Immature natural killer cell (primary cell): ENCODE results near the gene RAD51B. TPM values are rescaled to one million over a fixed set of nuclear protein-coding genes. Genes with fewer than 3 reads are reported as not detected.

Experiments used
- DNase-seq, 3 donors: peaks; one replicate each; pipeline ENCODE4 v3.0.0; 2022; ENCODE audit warnings: mixed read lengths in 1 of 3
- H3K27ac Mint-ChIP-seq, 6 donors: one replicate each; pipeline ENCODE4 v1.8.0; 2020; ENCODE audit warnings: mixed read lengths in 6 of 6, mild to moderate bottlenecking in 5 of 6, inconsistent platforms in 4 of 6, moderate library complexity in 3 of 6
- H3K27me3 Mint-ChIP-seq, 3 donors: one replicate each; pipeline ENCODE4 v1.8.0; 2020 to 2021; ENCODE audit warnings: low read depth in 3 of 3, mild to moderate bottlenecking in 3 of 3, mixed read lengths in 3 of 3, moderate library complexity in 3 of 3, inconsistent platforms in 1 of 3
- H3K36me3 Mint-ChIP-seq, 3 donors: one replicate each; pipeline ENCODE4 v1.8.0; 2020; ENCODE audit warnings: mixed read lengths in 3 of 3, inconsistent platforms in 2 of 3, mild to moderate bottlenecking in 2 of 3
- H3K4me1 Mint-ChIP-seq, 2 donors: one replicate each; pipeline ENCODE4 v1.8.0; 2020; ENCODE audit warnings: inconsistent platforms in 2 of 2, mild to moderate bottlenecking in 2 of 2, mixed read lengths in 2 of 2, moderate library complexity in 1 of 2
- H3K4me3 Mint-ChIP-seq, 5 donors: one replicate each; pipeline ENCODE4 v1.8.0; 2020; ENCODE audit warnings: mild to moderate bottlenecking in 5 of 5, mixed read lengths in 5 of 5, inconsistent platforms in 3 of 5, moderate library complexity in 3 of 5
- H3K9me3 Mint-ChIP-seq, 6 donors: one replicate each; pipeline ENCODE4 v1.8.0; 2020; ENCODE audit warnings: mild to moderate bottlenecking in 6 of 6, mixed read lengths in 6 of 6, inconsistent platforms in 4 of 6, moderate library complexity in 3 of 6
- polyA plus RNA-seq, 3 donors: library from polyadenylated mRNA; unstranded; fragments of 300-500 nt; fragmentation: Illumina TruSeq; gene quantifications; one replicate each; pipeline ENCODE4 v1.2.3, GENCODE V29; 2021

Gene RAD51B
- polyA plus RNA-seq, 3 donors from 2014 or later: 17.6 to 20.8 (median 17.7) TPM

GRCh38 chr14:68331426-68331825 lies 511.8 kb downstream of the RAD51B start:
- peaks cover 0 to 3% (median 0%) of the 10 kb centered on the region in 3 donors for H3K27me3 Mint-ChIP-seq
- no peaks in the 10 kb centered on the region for H3K36me3 Mint-ChIP-seq
- H3K9me3 Mint-ChIP-seq: no peaks in the 10 kb centered on the region
- no peak overlapping the region for H3K4me3 Mint-ChIP-seq
- DNase-seq: no peak
- H3K27ac Mint-ChIP-seq: no peak overlapping the region
- H3K4me1 Mint-ChIP-seq: peaks cover 0 to 6% of the 10 kb centered on the region in 2 donors

- Mint-ChIP-seq H3K36me3 (no peaks in the 10 kb centered on the region), H3K4me3 (no peak overlapping the region), H3K9me3 (no peaks in the 10 kb centered on the region), H3K27me3 (peaks cover 0 to 3% (median 0%) of the 10 kb centered on the region in 3 donors), H3K27ac (no peak overlapping the region), H3K4me1 (peaks cover 3 to 11% of the 10 kb centered on the region in 2 donors)
- no peak for DNase-seq
Measured at GRCh38 chr14:68331991-68332390, 512.4 kb downstream of the RAD51B start.

- no peak overlapping the region for H3K4me3 Mint-ChIP-seq
- no peak for DNase-seq
- peaks cover 0 to 3% (median 1%) of the 10 kb centered on the region in 3 donors for H3K27me3 Mint-ChIP-seq
- peaks cover 0 to 4% (median 0%) of the 10 kb centered on the region in 3 donors for H3K36me3 Mint-ChIP-seq
- H3K27ac Mint-ChIP-seq: no peak overlapping the region
- peaks cover 14 to 23% of the 10 kb centered on the region in 2 donors for H3K4me1 Mint-ChIP-seq
- no peaks in the 10 kb centered on the region for H3K9me3 Mint-ChIP-seq
Measured at GRCh38 chr14:68333262-68333661, 513.7 kb downstream of the RAD51B start.

GRCh38 chr14:68335312-68335711 lies 515.7 kb downstream of the RAD51B start:
- peaks cover 0 to 5% (median 0%) of the 10 kb centered on the region in 3 donors for H3K36me3 Mint-ChIP-seq
- DNase-seq: no peak
- H3K4me3 Mint-ChIP-seq: no peak overlapping the region
- no peak overlapping the region for H3K27ac Mint-ChIP-seq
- H3K27me3 Mint-ChIP-seq: peaks cover 0 to 3% (median 1%) of the 10 kb centered on the region in 3 donors
- no peaks in the 10 kb centered on the region for H3K9me3 Mint-ChIP-seq
- peaks cover 15 to 26% of the 10 kb centered on the region in 2 donors for H3K4me1 Mint-ChIP-seq

- no peaks in the 10 kb centered on the region for H3K9me3 Mint-ChIP-seq
- no peak overlapping the region for H3K4me3 Mint-ChIP-seq
- H3K27ac Mint-ChIP-seq: no peak overlapping the region
- H3K27me3 Mint-ChIP-seq: peaks cover 0 to 3% (median 1%) of the 10 kb centered on the region in 3 donors
- no peak for DNase-seq
- H3K36me3 Mint-ChIP-seq: peaks cover 0 to 5% (median 0%) of the 10 kb centered on the region in 3 donors
- H3K4me1 Mint-ChIP-seq: peaks cover 15 to 33% of the 10 kb centered on the region in 2 donors
Measured at GRCh38 chr14:68336165-68336564, 516.6 kb downstream of the RAD51B start.

- H3K4me3 Mint-ChIP-seq: no peak overlapping the region
- no peak overlapping the region for H3K27ac Mint-ChIP-seq
- peaks cover 0 to 3% (median 1%) of the 10 kb centered on the region in 3 donors for H3K27me3 Mint-ChIP-seq
- peaks cover 0 to 5% (median 0%) of the 10 kb centered on the region in 3 donors for H3K36me3 Mint-ChIP-seq
- H3K9me3 Mint-ChIP-seq: no peaks in the 10 kb centered on the region
- no peak for DNase-seq
- peaks cover 24 to 45% of the 10 kb centered on the region in 2 donors for H3K4me1 Mint-ChIP-seq
Measured at GRCh38 chr14:68337279-68337678, 517.7 kb downstream of the RAD51B start.

GRCh38 chr14:68340262-68340661 lies 520.7 kb downstream of the RAD51B start:
- Mint-ChIP-seq H3K4me1 (peaks cover 27 to 55% of the 10 kb centered on the region in 2 donors), H3K4me3 (no peak overlapping the region)

GRCh38 chr14:68341411-68342212 lies 522.0 kb downstream of the RAD51B start:
- peaks cover 0 to 1% (median 0%) of the 10 kb centered on the region in 3 donors for H3K27me3 Mint-ChIP-seq
- H3K36me3 Mint-ChIP-seq: peaks cover 0 to 12% (median 10%) of the 10 kb centered on the region in 3 donors
- no peak overlapping the region for H3K4me3 Mint-ChIP-seq
- peaks cover 27 to 48% of the 10 kb centered on the region in 2 donors for H3K4me1 Mint-ChIP-seq
- peaks cover 0 to 3% (median 0%) of the 10 kb centered on the region in 6 donors for H3K9me3 Mint-ChIP-seq
- H3K27ac Mint-ChIP-seq: peak overlapping the region in 2 of 6 donors; percentile 45 to 62
- no peak for DNase-seq

More at GRCh38 chr14:68340262-68340661, 520.7 kb downstream of the RAD51B start:
- Mint-ChIP-seq H3K27ac (no peak overlapping the region), H3K27me3 (peaks cover 0 to 3% (median 1%) of the 10 kb centered on the region in 3 donors), H3K9me3 (peaks cover 0 to 3% (median 0%) of the 10 kb centered on the region in 6 donors), H3K36me3 (peaks cover 0 to 10% (median 5%) of the 10 kb centered on the region in 3 donors)
- DNase-seq: no peak

- peaks cover 0 to 16% (median 14%) of the 10 kb centered on the region in 3 donors for H3K36me3 Mint-ChIP-seq
- peaks cover 0 to 1% (median 0%) of the 10 kb centered on the region in 3 donors for H3K27me3 Mint-ChIP-seq
- H3K9me3 Mint-ChIP-seq: peaks cover 0 to 3% (median 0%) of the 10 kb centered on the region in 6 donors
- DNase-seq: no peak
- peaks cover 21 to 41% of the 10 kb centered on the region in 2 donors for H3K4me1 Mint-ChIP-seq
- no peak overlapping the region for H3K4me3 Mint-ChIP-seq
- H3K27ac Mint-ChIP-seq: peak overlapping the region in 1 of 6 donors; percentile 45
Measured at GRCh38 chr14:68342216-68342763, 522.7 kb downstream of the RAD51B start.

- no peak for DNase-seq
- Mint-ChIP-seq H3K4me3 (no peak overlapping the region), H3K9me3 (peaks cover 0 to 3% (median 0%) of the 10 kb centered on the region in 6 donors), H3K27ac (no peak overlapping the region), H3K36me3 (peaks cover 0 to 14% (median 14%) of the 10 kb centered on the region in 3 donors), H3K4me1 (peaks cover 12 to 29% of the 10 kb centered on the region in 2 donors), H3K27me3 (no peaks in the 10 kb centered on the region)
Measured at GRCh38 chr14:68343534-68344118, 524.0 kb downstream of the RAD51B start.

- Mint-ChIP-seq H3K4me3 (no peak overlapping the region), H3K4me1 (peaks cover 12 to 26% of the 10 kb centered on the region in 2 donors), H3K27me3 (no peaks in the 10 kb centered on the region), H3K27ac (no peak overlapping the region), H3K9me3 (peaks cover 0 to 3% (median 0%) of the 10 kb centered on the region in 6 donors), H3K36me3 (peaks cover 0 to 14% (median 14%) of the 10 kb centered on the region in 3 donors)
- DNase-seq: no peak
Measured at GRCh38 chr14:68345738-68346137, 526.2 kb downstream of the RAD51B start.

GRCh38 chr14:68346556-68347343 lies 527.2 kb downstream of the RAD51B start:
- peaks cover 0 to 3% (median 0%) of the 10 kb centered on the region in 6 donors for H3K9me3 Mint-ChIP-seq
- no peak overlapping the region for H3K4me3 Mint-ChIP-seq
- H3K27ac Mint-ChIP-seq: peak overlapping the region in 1 of 6 donors; percentile 38
- DNase-seq: no peak
- peaks cover 8 to 15% of the 10 kb centered on the region in 2 donors for H3K4me1 Mint-ChIP-seq
- no peaks in the 10 kb centered on the region for H3K27me3 Mint-ChIP-seq
- peaks cover 0 to 14% (median 14%) of the 10 kb centered on the region in 3 donors for H3K36me3 Mint-ChIP-seq
